Thyroid gland (tissue), 4 donors: ENCODE results near the gene RXRB. TPM values are rescaled to one million over a fixed set of nuclear protein-coding genes. Genes with fewer than 3 reads are reported as not detected.

Source experiments
- DNase-seq, 2 donors: peaks; one replicate each; pipeline ENCODE4 v3.0.0-alpha.2; 2019
- H3K27ac ChIP-seq, 3 donors: fragments of 200-600 bp; sonication (generic); 1 replicate in 2 of 3; 2 replicates in 1 of 3; pipeline ENCODE4 v1.5.1; 2016 to 2019; ENCODE audit warnings: mild to moderate bottlenecking in 1 of 3, moderate library complexity in 1 of 3
- H3K27me3 ChIP-seq: fragments of 200-600 bp; sonication (generic); one replicate; pipeline ENCODE4 v1.5.1; 2019
- H3K36me3 ChIP-seq, 2 donors: fragments of 200-600 bp; sonication (generic); one replicate each; pipeline ENCODE4 v1.5.1; 2016 to 2019
- H3K4me1 ChIP-seq, 2 donors: fragments of 200-600 bp; sonication (generic); one replicate each; pipeline ENCODE4 v1.5.1; 2017 to 2019
- H3K4me3 ChIP-seq, 3 donors: fragments of 200-600 bp; sonication (generic); replicated peaks in 1 of 3; 1 replicate in 2 of 3; 2 replicates in 1 of 3; pipeline ENCODE4 v1.5.1; 2016; ENCODE audit warnings: mild to moderate bottlenecking in 1 of 3
- H3K9me3 ChIP-seq: fragments of 200-600 bp; sonication (generic); one replicate; pipeline ENCODE4 v1.5.1; 2017
- CTCF ChIP-seq, 6 experiments: fragments of 200-600 bp in 3 of 6; fragments of 450-650 bp in 3 of 6; sonication (generic) in 3 of 6; IDR thresholded peaks; one replicate each; pipeline ENCODE4 v1.5.1; 2016 to 2019; ENCODE audit warnings: antibody characterized with exemption in 6 of 6, mild to moderate bottlenecking in 2 of 6, inconsistent platforms in 1 of 6, moderate library complexity in 1 of 6
- POLR2A ChIP-seq, 2 donors: fragments of 450-650 bp; IDR thresholded peaks; one replicate each; pipeline ENCODE4 v1.6.1; 2017; ENCODE audit warnings: antibody characterized with exemption in 2 of 2, mild to moderate bottlenecking in 2 of 2, moderate library complexity in 1 of 2
- WGBS, 2 donors: methylation state at CpG; one replicate each; pipeline ENCODE4 v1.1.5; 2017; 5-methylcytosine and 5-hydroxymethylcytosine counted together
- intact Hi-C: fragments of 100-400 bp; cut with DNase I; formaldehyde crosslinking; loops from one replicate; pipeline ENCODE4 v1.15.1; 2023
- total RNA-seq, 4 donors: library from RNA; depleted of rRNA; stranded (reverse); fragments of >200 nt; gene quantifications; one replicate each; pipeline ENCODE4 v1.2.3, GENCODE V29; 2016

Gene RXRB
- total RNA-seq, 4 donors from 2014 or later = 29.6 to 46.8 (median 41.2) TPM

- Histone ChIP-seq H3K36me3 (no peaks in the 10 kb centered on the region), H3K4me1 (no peaks in the 10 kb centered on the region), H3K27me3 (no peaks in the 10 kb centered on the region), H3K27ac (no peak overlapping the region), H3K9me3 (no peaks in the 10 kb centered on the region), H3K4me3 (no peak overlapping the region)
- intact Hi-C loops = no loop called here
- DNase-seq = no peak
- WGBS, 2 donors = 74 to 75% methylated on average over 8 of the region's 8 CpGs
- TF ChIP-seq CTCF (IDR thresholded peaks at IDR 0.05) (no peak), POLR2A (IDR thresholded peaks at IDR 0.05) (no peak)
Measured at GRCh38 chr6:33171880-33172687, 28.4 kb downstream of the RXRB start.

- TF ChIP-seq POLR2A (IDR thresholded peaks at IDR 0.05) (no peak), CTCF (IDR thresholded peaks at IDR 0.05) (no peak)
- Histone ChIP-seq H3K36me3 (no peaks in the 10 kb centered on the region), H3K4me3 (no peak overlapping the region), H3K4me1 (no peaks in the 10 kb centered on the region), H3K9me3 (no peaks in the 10 kb centered on the region), H3K27ac (no peak overlapping the region), H3K27me3 (no peaks in the 10 kb centered on the region)
- 76 to 89% methylated on average over 8 to 11 of the region's 11 CpGs for WGBS, 2 donors
- intact Hi-C loops = no loop called here
- DNase-seq = no peak
Measured at GRCh38 chr6:33171016-33171879, 29.2 kb downstream of the RXRB start.

- Histone ChIP-seq H3K4me3 (no peak overlapping the region), H3K36me3 (no peaks in the 10 kb centered on the region), H3K9me3 (no peaks in the 10 kb centered on the region), H3K4me1 (no peaks in the 10 kb centered on the region), H3K27ac (no peak overlapping the region), H3K27me3 (no peaks in the 10 kb centered on the region)
- TF ChIP-seq POLR2A (IDR thresholded peaks at IDR 0.05) = no peak
- no peak for TF ChIP-seq CTCF (IDR thresholded peaks at IDR 0.05)
- 86 to 90% methylated on average over 7 to 9 of the region's 9 CpGs for WGBS, 2 donors
- no peak for DNase-seq
- intact Hi-C loops = no loop called here
Measured at GRCh38 chr6:33170176-33171015, 30.1 kb downstream of the RXRB start.

- TF ChIP-seq POLR2A (IDR thresholded peaks at IDR 0.05) (no peak), CTCF (IDR thresholded peaks at IDR 0.05) (no peak)
- no peaks in the 10 kb centered on the region for H3K4me1 ChIP-seq
- intact Hi-C loops = no loop called here
- H3K36me3 ChIP-seq = no peaks in the 10 kb centered on the region
- H3K27me3 ChIP-seq = no peaks in the 10 kb centered on the region
- no peaks in the 10 kb centered on the region for H3K9me3 ChIP-seq
- no peak overlapping the region for H3K4me3 ChIP-seq
- no peak for DNase-seq
- WGBS, 2 donors = 94% methylated on average over 10 of the region's 10 CpGs
- no peak overlapping the region for H3K27ac ChIP-seq
Measured at GRCh38 chr6:33169291-33170175, 30.9 kb downstream of the RXRB start.
